Suprapubic skin (tissue), 4 donors: ENCODE measurements around the gene GH1. TPM values are rescaled to one million over a fixed set of nuclear protein-coding genes. Genes with fewer than 3 reads are reported as not detected.
"Not testable (repeated sequence)": the region's sequence is repeated elsewhere in the genome, so short reads cannot be mapped to it uniquely, and the experiment has no call there.

ENCODE experiments used
- DNase-seq, 2 donors: peaks; one replicate each; pipeline ENCODE4 v3.0.0-alpha.2; 2019; ENCODE audit warnings: low spot score in 2 of 2
- H3K27ac ChIP-seq: fragments of 200-600 bp; sonication (generic); one replicate; pipeline ENCODE4 v1.5.1; 2019
- H3K27me3 ChIP-seq: fragments of 200-600 bp; sonication (generic); one replicate; pipeline ENCODE4 v1.5.1; 2019
- H3K36me3 ChIP-seq: fragments of 200-600 bp; sonication (generic); one replicate; pipeline ENCODE4 v1.5.1; 2019
- H3K4me1 ChIP-seq: fragments of 200-600 bp; sonication (generic); one replicate; pipeline ENCODE4 v1.5.1; 2019
- H3K4me3 ChIP-seq: fragments of 200-600 bp; sonication (generic); one replicate; pipeline ENCODE4 v1.5.1; 2019; ENCODE audit warnings: mild to moderate bottlenecking
- H3K9me3 ChIP-seq: fragments of 200-600 bp; sonication (generic); one replicate; pipeline ENCODE4 v1.5.1; 2019
- CTCF ChIP-seq, 2 donors: fragments of 200-600 bp in 1 of 2; fragments of 450-650 bp in 1 of 2; sonication (generic) in 1 of 2; IDR thresholded peaks; one replicate each; pipeline ENCODE4 v1.5.1; 2016 to 2019; ENCODE audit warnings: antibody characterized with exemption in 2 of 2, mild to moderate bottlenecking in 1 of 2, moderate library complexity in 1 of 2
- EP300 ChIP-seq: sonication (generic); formaldehyde crosslinking; IDR thresholded peaks from one replicate; pipeline ENCODE4 v1.6.1; 2017; ENCODE audit warnings: antibody characterized with exemption
- POLR2A ChIP-seq, 2 donors: fragments of 450-650 bp; IDR thresholded peaks; one replicate each; pipeline ENCODE4 v1.6.1; 2017; ENCODE audit warnings: antibody characterized with exemption in 2 of 2, mild to moderate bottlenecking in 2 of 2, moderate library complexity in 2 of 2
- POLR2AphosphoS5 ChIP-seq, 3 donors: sonication (generic); formaldehyde crosslinking; IDR thresholded peaks; one replicate each; pipeline ENCODE4 v1.6.1; 2017; ENCODE audit warnings: antibody characterized with exemption in 3 of 3
- WGBS: methylation state at CpG from one replicate; pipeline ENCODE4 v1.1.5; 2018; 5-methylcytosine and 5-hydroxymethylcytosine counted together
- total RNA-seq, 4 donors: library from RNA; depleted of rRNA; stranded (reverse); fragments of >200 nt; gene quantifications; one replicate each; pipeline ENCODE4 v1.1.0, GENCODE V29; 2016

GH1 gene
- total RNA-seq, 4 donors from 2014 or later: not detected

DNA sequence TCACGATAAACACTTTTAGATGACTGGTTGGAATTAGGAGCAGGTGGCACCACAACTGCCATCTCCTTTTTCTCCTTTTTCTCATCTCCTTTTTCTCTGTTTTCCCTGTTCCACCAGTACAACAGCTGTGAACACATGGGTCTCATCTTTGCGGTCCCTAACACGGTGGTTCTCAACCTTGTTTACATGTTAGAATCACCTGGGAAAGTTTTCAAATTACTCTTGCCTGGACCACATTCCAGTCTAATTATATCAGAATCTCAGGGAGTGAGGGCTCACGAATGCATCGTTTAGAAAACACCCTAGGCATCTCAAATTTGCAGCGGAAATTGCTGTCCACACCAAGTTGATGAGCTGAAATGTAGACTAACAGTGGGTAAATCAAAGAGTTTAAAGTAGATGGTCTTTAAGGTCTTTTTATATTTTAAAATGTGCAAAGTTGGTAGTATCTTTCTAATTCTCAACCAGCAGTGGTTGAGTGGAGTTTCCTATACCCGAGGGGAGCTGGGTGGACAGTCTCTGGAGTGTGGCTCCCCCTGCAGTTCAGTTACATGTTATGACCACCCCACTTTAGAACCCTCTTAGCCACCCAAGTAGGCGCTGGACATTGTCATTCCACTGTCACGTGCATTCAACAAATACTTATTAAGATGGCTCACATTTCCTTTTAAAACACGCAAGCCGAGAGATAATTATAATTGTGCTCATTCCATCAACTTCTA is 26.2 kb downstream of the GH1 start:
- not testable (repeated sequence) for H3K4me3 ChIP-seq, H3K27ac ChIP-seq, H3K4me1 ChIP-seq, DNase-seq, H3K36me3 ChIP-seq, H3K27me3 ChIP-seq, H3K9me3 ChIP-seq
- WGBS: 64% methylated on average over 11 of the region's 11 CpGs

DNA sequence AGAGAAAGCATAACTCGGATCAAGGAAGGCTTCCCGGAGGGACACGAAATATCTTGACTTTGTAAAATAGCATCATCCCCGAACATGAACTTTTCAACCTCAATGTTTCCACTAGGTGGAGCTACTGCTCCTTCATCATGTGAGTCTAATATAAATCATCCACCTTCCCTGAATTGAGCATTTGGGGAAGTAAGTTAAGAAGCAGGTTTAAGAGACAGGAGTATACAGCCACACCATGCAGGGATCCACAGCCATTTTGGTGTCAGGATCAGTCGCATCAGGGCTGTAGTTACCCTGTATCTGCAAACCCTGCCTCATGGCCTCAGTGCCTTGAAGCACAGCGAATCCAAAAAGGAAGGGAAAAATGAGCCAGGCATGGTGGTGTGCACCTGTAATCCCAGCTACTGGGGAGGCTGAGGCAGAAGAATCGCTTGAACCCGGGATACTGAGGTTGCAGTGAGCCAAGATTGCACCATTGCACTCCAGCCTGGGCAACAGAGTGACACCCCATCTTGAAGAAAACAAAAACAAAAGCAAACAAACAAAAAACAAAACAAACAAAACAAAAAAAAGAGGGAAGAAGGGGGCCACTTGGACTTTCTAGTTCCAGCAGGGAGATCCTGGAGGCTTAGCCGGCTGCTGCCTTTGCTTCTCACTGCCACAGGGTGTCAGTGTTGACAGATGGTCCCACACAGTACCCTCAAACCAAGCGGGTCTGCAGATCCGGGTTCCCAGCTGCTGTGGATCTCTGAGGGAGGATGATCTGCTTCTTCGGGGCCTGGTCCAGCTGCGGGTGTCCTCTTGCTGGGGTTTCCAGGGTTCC is 29.4 kb downstream of the GH1 start:
- TF ChIP-seq CTCF (IDR thresholded peaks at IDR 0.05): peak; percentile 27 to 37
- WGBS: 27% methylated on average over 13 of the region's 13 CpGs
- DNase-seq: not testable (repeated sequence)

DNA sequence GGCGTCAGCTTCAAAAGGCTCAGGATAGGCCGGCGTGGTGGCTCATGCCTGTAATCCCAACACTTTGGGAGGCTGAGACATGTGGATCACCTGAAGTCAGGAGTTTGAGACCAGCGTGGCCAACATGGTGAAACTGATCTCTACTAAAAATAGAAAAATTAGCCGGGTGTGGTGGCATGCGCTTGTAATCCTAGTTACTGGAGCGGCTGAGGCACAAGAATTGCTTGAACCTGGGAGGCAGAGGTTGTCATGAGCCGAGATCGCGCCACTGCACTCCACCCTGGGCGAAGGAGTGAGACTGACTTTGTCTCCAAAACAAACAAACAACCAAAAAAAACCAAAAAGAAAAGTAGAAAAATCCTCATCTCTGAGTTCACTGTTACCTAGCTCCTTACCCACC is 33.5 kb downstream of the GH1 start:
- 72% methylated on average over 8 of the region's 11 CpGs for WGBS
- DNase-seq: not testable (repeated sequence)

More for the DNA sequence above, 29.4 kb downstream of the GH1 start:
- H3K36me3 ChIP-seq, H3K9me3 ChIP-seq, H3K4me3 ChIP-seq, H3K27me3 ChIP-seq, H3K27ac ChIP-seq, H3K4me1 ChIP-seq: not testable (repeated sequence)

GRCh38 chr17:63882626-63883126 is 36.0 kb downstream of the GH1 start:
- H3K36me3 ChIP-seq, H3K27ac ChIP-seq, DNase-seq, H3K4me3 ChIP-seq, H3K27me3 ChIP-seq, H3K9me3 ChIP-seq, H3K4me1 ChIP-seq: not testable (repeated sequence)
- 72% methylated on average over 9 of the region's 9 CpGs for WGBS

More for the DNA sequence above, 33.5 kb downstream of the GH1 start:
- not testable (repeated sequence) for H3K9me3 ChIP-seq, H3K4me1 ChIP-seq, H3K27ac ChIP-seq, H3K4me3 ChIP-seq, H3K36me3 ChIP-seq, H3K27me3 ChIP-seq

DNA sequence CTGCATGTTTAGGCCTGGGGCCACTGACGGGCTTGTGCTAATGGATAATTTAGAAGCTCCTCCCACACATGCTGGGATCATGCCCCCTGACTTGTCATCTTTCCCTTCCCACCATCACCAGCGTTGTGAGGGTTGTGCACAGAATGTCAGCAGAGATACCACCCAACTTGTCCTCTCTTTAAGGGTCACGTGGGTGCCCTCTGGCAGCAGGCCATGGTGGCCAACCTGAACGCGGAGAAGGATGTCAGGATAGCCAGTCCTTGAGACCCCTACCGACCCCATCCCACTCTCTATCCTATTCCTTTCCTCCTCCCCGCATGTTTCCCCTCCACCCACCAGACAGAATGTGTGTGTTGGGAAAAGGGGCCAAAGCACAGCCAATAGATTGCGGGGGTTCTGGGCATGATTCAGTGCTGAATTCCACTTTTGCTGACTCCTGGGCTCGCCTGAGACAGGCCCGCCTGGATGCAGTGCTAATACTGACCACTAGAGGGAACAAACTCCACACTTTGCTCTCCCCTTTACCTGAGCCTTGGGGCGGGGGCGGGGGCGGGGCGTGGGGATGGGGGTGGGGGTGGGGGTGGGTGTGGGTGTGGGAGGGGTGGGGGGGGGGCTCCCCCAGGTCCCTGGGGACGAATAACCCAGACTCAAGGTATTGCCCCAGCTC is 36.6 kb downstream of the GH1 start, which contains the start of gene GH2:
GH2 (minus strand) TSS at position 10 of the 667 bp plus-strand sequence. CDS start 143 bp downstream, outside the sequence.
- Histone ChIP-seq H3K4me3 (no peak within 1 kb of the TSS), H3K36me3 (no peaks in the 10 kb centered on the region), H3K4me1 (no peaks in the 10 kb centered on the region), H3K27ac (no peak within 1 kb of the TSS), H3K27me3 (no peaks in the 10 kb centered on the region), H3K9me3 (no peaks in the 10 kb centered on the region)
- WGBS: 40% methylated on average over 13 of the region's 15 CpGs
- TF ChIP-seq CTCF (IDR thresholded peaks at IDR 0.05): peak; percentile 13 to 78
- TF ChIP-seq POLR2AphosphoS5 (IDR thresholded peaks at IDR 0.05): no peak
- no peak for TF ChIP-seq EP300
- no peak for TF ChIP-seq POLR2A (IDR thresholded peaks at IDR 0.05)
- DNase-seq: no peak

DNA sequence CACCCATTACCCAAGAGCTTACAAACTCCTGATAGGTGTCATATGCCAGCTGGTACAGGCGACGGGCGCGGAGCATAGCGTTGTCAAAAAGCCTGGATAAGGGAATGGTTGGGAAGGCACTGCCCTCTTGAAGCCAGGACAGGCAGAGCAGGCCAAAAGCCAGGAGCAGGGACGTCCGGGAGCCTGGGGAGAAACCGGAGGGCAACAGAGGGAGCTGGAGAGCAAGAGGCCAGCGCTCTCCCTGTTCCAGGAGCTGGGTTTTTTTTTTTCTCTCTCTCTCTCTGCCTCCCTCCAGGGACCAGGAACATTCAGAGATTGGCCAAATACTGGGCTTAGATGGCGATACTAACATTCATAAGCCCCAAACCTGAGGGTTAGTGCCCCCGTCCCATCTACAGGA is 37.3 kb downstream of the GH1 start:
- not testable (repeated sequence) for H3K27me3 ChIP-seq, H3K4me3 ChIP-seq, H3K4me1 ChIP-seq, DNase-seq, H3K36me3 ChIP-seq, H3K27ac ChIP-seq, H3K9me3 ChIP-seq
- WGBS: 73% methylated on average over 11 of the region's 11 CpGs

DNA sequence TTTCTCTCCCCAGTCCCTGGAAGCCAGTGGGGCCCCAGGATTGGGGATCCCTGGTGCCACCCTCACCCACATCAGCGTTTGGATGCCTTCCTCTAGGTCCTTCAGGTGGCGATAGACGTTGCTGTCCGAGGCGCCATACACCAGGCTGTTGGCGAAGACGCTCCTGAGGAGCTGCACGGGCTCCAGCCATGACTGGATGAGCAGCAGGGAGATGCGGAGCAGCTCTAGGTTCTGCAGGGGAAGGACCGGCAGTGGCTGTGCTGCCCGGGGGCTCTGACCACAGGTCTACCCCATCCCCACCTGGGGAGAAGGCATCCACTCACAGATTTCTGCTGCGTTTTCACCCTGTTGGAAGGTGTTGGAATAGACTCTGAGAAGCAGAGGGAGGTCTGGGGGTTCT is 37.9 kb downstream of the GH1 start:
- Histone ChIP-seq H3K4me1 (no peaks in the 10 kb centered on the region), H3K9me3 (no peaks in the 10 kb centered on the region), H3K27ac (no peak overlapping the region), H3K4me3 (no peak overlapping the region), H3K36me3 (no peaks in the 10 kb centered on the region), H3K27me3 (no peaks in the 10 kb centered on the region)
- no peak for DNase-seq
- no CpG with 5 or more reads among the region's 12 CpGs for WGBS
- no peak for TF ChIP-seq CTCF (IDR thresholded peaks at IDR 0.05)
- no peak for TF ChIP-seq POLR2AphosphoS5 (IDR thresholded peaks at IDR 0.05)
- no peak for TF ChIP-seq POLR2A (IDR thresholded peaks at IDR 0.05)
- TF ChIP-seq EP300: no peak

DNA sequence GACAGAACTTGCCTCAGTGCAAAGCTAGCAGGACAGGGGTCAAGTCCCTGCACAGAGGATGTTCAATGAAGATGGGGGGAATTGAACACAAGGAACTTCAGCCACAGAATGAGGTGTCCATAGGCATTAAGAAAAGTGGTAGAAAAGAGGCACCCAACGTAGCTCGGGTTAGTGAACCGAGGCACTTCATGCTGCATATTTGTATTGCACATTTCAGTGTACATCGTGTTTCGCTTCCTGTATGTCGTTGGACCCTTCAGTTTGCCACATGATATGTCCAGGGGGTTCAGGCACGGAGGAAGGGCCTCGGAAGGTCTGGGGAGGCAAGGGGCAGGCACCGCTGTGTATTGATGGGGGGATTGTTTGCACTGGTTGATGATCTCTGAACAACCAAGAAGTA is 40.2 kb downstream of the GH1 start:
- not testable (repeated sequence) for H3K4me3 ChIP-seq, H3K9me3 ChIP-seq, DNase-seq, H3K27me3 ChIP-seq, H3K4me1 ChIP-seq, H3K36me3 ChIP-seq, H3K27ac ChIP-seq
- WGBS: 92% methylated on average over 9 of the region's 9 CpGs

GRCh38 chr17:63874693-63875092 is 43.9 kb downstream of the GH1 start:
- H3K4me3 ChIP-seq, H3K36me3 ChIP-seq, H3K9me3 ChIP-seq, H3K27me3 ChIP-seq, H3K27ac ChIP-seq, DNase-seq, H3K4me1 ChIP-seq: not testable (repeated sequence)
- 87% methylated on average over 6 of the region's 6 CpGs for WGBS
